ENCODE results near the gene RASGRF2.

DNA sequence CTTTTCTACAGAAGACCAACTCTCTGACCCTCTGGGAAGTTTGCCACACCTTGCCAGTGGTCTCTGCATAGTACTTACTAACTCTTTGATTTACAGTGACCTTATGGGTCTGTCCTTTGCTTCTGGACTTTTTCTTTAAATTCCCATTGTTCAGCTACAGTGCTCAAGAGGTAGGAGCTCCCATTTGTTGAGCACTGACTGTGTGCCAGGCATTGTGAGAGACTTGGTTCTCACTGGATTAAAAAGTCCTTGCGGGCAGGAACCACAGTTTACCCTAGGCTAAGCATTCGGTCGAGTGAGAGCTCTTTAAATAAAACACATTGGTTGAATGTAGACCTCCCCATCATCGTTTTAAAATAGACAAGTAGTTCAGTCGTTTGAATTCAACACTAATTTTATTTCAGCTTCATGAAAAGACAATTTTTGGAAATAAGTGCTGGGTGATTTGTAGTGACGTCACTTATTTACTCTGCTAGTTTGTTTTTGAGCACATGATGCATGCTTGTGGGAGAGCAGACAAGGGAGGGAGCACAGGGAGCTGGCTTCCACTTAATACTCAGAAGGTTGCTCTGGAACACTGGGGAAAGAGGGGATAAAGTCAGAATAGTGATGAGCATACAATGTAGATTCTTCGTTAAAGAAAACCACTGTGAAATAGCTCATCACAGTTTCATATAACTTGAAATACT lies 27.1 kb downstream of the RASGRF2 start:
- TF ChIP-seq FOXA1 (IDR thresholded peaks at IDR 0.05) (no peak), NFRKB (IDR thresholded peaks at IDR 0.05) (no peak), TARDBP (IDR thresholded peaks at IDR 0.05) (no peak), SUZ12 (IDR thresholded peaks at IDR 0.05) (no peak), ELF4 (IDR thresholded peaks at IDR 0.05) (no peak), ARNT (IDR thresholded peaks at IDR 0.05) (no peak), SP1 (IDR thresholded peaks at IDR 0.05) (no peak), LEF1 (IDR thresholded peaks at IDR 0.05; ENCODE audit: borderline replicate concordance) (no peak), FOXM1 (IDR thresholded peaks at IDR 0.05; ENCODE audit: borderline replicate concordance) (no peak)
- TF ChIP-seq, protein P1, sequence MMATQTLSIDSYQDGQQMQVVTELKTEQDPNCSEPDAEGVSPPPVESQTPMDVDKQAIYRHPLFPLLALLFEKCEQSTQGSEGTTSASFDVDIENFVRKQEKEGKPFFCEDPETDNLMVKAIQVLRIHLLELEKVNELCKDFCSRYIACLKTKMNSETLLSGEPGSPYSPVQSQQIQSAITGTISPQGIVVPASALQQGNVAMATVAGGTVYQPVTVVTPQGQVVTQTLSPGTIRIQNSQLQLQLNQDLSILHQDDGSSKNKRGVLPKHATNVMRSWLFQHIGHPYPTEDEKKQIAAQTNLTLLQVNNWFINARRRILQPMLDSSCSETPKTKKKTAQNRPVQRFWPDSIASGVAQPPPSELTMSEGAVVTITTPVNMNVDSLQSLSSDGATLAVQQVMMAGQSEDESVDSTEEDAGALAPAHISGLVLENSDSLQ (IDR thresholded peaks at IDR 0.05): no peak

All from HEK293T (cell line).